Ishikawa (cell line): ENCODE results near the gene ARHGEF40.
A peak's percentile ranks its signal among the peaks of the same experiment; 100 is the strongest.

Experiments
- CEBPB ChIP-seq: IDR thresholded peaks from 2 replicates; pipeline ENCODE4 v1.6.1; 2012
- CREB1 ChIP-seq: IDR thresholded peaks from 2 replicates; pipeline ENCODE4 v1.6.1; 2012; ENCODE audit warnings: low read depth
- EGR1 ChIP-seq: IDR thresholded peaks from 2 replicates; pipeline ENCODE4 v1.6.1; 2012
- EP300 ChIP-seq: IDR thresholded peaks from 2 replicates; pipeline ENCODE4 v1.6.1; 2012; ENCODE audit warnings: borderline replicate concordance
- FOXM1 ChIP-seq: IDR thresholded peaks from 2 replicates; pipeline ENCODE4 v1.6.1; 2012; ENCODE audit warnings: low read depth, borderline replicate concordance
- MAX ChIP-seq: IDR thresholded peaks from 2 replicates; pipeline ENCODE4 v1.6.1; 2012
- NFIC ChIP-seq: IDR thresholded peaks from 2 replicates; pipeline ENCODE4 v1.6.1; 2012
- RAD21 ChIP-seq: IDR thresholded peaks from 2 replicates; pipeline ENCODE4 v1.6.1; 2012; ENCODE audit warnings: low read depth
- REST ChIP-seq: IDR thresholded peaks from 2 replicates; pipeline ENCODE4 v1.6.1; 2012; ENCODE audit warnings: low read depth, mild to moderate bottlenecking
- TAF1 ChIP-seq: IDR thresholded peaks from 2 replicates; pipeline ENCODE4 v1.6.1; 2012; ENCODE audit warnings: low read depth, mild to moderate bottlenecking
- TCF12 ChIP-seq: IDR thresholded peaks from 2 replicates; pipeline ENCODE4 v1.6.1; 2012; ENCODE audit warnings: low read depth
- TEAD4 ChIP-seq: IDR thresholded peaks from 2 replicates; pipeline ENCODE4 v1.6.1; 2012
- USF1 ChIP-seq: IDR thresholded peaks from 2 replicates; pipeline ENCODE4 v1.6.1; 2012
- YY1 ChIP-seq: IDR thresholded peaks from 2 replicates; pipeline ENCODE4 v1.6.1; 2012; ENCODE audit warnings: low read depth
- ZBTB7A ChIP-seq: IDR thresholded peaks from 2 replicates; pipeline ENCODE4 v1.6.1; 2012; ENCODE audit warnings: low read depth

ARHGEF40 gene

DNA sequence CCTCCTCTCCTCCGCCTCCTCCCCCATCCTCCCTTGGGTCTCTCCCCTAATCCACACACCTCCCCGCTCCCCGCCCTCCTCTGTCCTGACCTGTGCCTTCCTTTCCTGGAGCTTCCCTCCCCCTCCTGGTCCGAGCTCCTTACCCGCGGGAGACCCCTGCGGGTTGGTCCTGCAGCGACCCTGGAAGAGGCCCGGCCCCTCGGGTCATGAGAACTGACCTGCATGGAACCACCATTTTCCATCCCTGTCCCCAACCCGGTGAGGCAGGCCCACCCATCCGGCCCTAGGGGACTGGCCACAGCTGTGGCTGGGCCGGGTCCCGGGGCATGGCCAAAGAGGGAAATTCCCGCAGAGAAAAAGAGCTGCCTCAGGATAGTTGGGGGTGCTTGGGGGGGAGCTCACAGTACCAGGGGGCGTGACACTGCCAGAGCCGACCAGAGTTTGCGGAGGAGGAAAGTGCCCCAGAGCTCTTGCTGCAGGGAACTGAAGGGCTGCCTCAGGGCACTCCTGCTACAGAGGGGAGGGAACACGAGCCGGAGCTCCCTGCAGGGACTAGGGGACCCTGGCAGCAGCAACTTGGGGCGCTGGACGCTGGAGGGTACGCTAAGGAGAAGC, 613 bp downstream of the ARHGEF40 start:
- no peak for TF ChIP-seq TEAD4
- TF ChIP-seq TAF1, result 0 out of 2 replicates have a peak, but pooled peaks have one; percentile 32
- no peak for TF ChIP-seq FOXM1
- TF ChIP-seq USF1, result no peak
- peak; percentile 32; the same call in 1 of the 2 replicates for TF ChIP-seq MAX
- no peak for TF ChIP-seq RAD21
- TF ChIP-seq REST, result no peak
- 0 out of 2 replicates have a peak, but pooled peaks have one; percentile 21 for TF ChIP-seq EGR1
- peak; percentile 60; the same call in 1 of the 2 replicates for TF ChIP-seq ZBTB7A
- no peak for TF ChIP-seq CEBPB

DNA sequence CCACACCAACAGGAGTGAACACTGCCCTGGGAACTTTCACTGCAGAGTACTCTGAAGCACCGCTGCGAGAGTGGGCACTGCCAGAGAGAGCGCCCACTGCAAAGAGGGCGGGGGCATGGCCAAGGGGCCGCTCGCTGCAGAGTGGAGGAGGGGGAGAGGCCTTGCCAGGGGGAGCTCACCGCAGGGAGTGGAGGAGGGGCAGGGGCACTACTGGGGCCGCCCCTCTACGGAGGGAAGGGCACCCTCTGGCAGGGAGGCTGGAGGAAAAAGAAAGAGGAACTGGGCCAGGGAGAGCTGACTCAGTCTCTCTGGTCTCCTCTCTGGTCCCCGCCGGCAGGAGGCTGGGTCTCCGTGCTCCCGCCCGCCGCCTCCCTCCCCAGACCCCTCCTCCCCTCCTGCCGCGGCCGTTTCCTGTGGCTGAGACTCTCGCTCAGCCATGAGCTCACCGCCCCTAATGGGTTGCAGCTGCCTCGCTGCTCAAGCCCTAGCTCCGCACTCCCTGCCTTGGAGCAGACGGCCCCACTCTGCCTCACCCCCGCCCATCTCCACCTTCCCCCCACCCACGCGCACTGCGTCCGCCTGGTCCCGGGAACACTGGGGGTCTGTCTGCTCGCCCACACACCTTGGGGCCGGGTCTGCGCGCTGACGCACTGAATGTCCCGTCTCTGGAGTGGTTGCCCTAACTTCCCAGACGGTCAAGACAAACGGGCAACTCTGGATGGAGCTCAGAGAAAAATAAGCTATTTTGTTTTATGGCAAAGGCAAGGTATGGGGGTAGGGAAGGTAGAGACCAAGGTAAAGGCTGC, 1.3 kb downstream of the ARHGEF40 start:
- 0 out of 2 replicates have a peak, but pooled peaks have one; percentile 3 for TF ChIP-seq TEAD4
- no peak for TF ChIP-seq RAD21
- peak; percentile 85 for TF ChIP-seq ZBTB7A
- TF ChIP-seq REST, result no peak
- TF ChIP-seq EGR1, result peak; percentile 86
- TF ChIP-seq CREB1, result no peak
- 0 out of 2 replicates have a peak, but pooled peaks have one; percentile 23 for TF ChIP-seq TAF1
- TF ChIP-seq EP300, result no peak

- TF ChIP-seq MAX (no peak), CREB1 (no peak), REST (no peak), CEBPB (no peak), USF1 (no peak), ZBTB7A (no peak), NFIC (no peak), TEAD4 (no peak), YY1 (no peak), RAD21 (no peak), TAF1 (no peak), EGR1 (no peak)
Measured at GRCh38 chr14:21072031-21072473, 1.9 kb downstream of the ARHGEF40 start.

DNA sequence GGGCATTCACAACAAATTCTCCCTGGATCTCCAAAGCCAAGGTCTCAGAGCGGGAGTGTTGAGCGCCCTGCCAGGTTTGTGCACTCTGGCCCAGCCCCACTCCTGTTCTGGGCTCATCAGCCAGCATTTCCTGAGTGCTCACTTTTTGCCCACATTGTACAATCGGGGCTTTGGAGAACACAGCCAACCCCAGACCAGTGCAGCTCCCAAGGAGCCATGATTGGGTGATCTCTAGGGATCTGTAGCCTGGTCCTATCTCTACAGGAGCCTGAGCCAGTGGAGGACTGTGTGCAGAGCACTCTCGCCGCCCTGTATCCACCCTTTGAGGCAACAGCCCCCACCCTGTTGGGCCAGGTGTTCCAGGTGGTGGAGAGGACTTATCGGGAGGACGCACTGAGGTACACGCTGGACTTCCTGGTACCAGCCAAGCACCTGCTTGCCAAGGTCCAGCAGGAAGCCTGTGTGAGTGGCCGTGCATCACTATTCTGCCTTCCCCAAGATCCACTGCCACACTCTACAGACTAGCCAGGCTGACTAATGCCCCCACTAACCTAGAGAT, 2.8 kb downstream of the ARHGEF40 start:
- TF ChIP-seq CREB1 (no peak), TCF12 (no peak), ZBTB7A (no peak), RAD21 (no peak), CEBPB (no peak), TEAD4 (no peak), EP300 (no peak), NFIC (no peak), USF1 (no peak), FOXM1 (no peak), MAX (no peak), YY1 (no peak), EGR1 (no peak), REST (no peak), TAF1 (no peak)
